GM23338 (cell line): ENCODE data around the gene SRSF2. TPM values are rescaled to one million over a fixed set of nuclear protein-coding genes. Genes with fewer than 3 reads are reported as not detected.

Experiments
- ATAC-seq: fragments of 200-7000 bp; cut with Tn5 transposase; 3 replicates; pipeline ENCODE4 v1.9.1; 2020
- DNase-seq: peaks from one replicate; pipeline ENCODE4 v3.0.0-alpha.2; 2015; ENCODE audit warnings: low spot score
- H2AFZ ChIP-seq: fragments of 200-600 bp; sonication (generic); 2 replicates; pipeline ENCODE4 v1.8.0; 2016; ENCODE audit warnings: antibody characterized with exemption, mild to moderate bottlenecking, moderate library complexity
- H3F3A ChIP-seq: fragments of 200-600 bp; sonication (generic); replicated peaks from 2 replicates; pipeline ENCODE4 v1.8.0; 2017; ENCODE audit warnings: antibody characterized with exemption, mixed run types, low read depth
- H3K27ac ChIP-seq: fragments of 200-600 bp; sonication (generic); 2 replicates; pipeline ENCODE4 v1.6.1; 2016; ENCODE audit warnings: low read depth
- H3K27me3 ChIP-seq: fragments of 200-600 bp; sonication (generic); 2 replicates; pipeline ENCODE4 v1.8.0; 2016; ENCODE audit warnings: mild to moderate bottlenecking, mixed run types, moderate library complexity; ENCODE audit not compliant: insufficient read depth
- H3K36me3 ChIP-seq: fragments of 200-600 bp; sonication (generic); 2 replicates; pipeline ENCODE4 v1.8.0; 2016; ENCODE audit warnings: mild to moderate bottlenecking; ENCODE audit not compliant: insufficient read depth
- H3K4me1 ChIP-seq: fragments of 200-600 bp; sonication (generic); 2 replicates; pipeline ENCODE4 v1.8.0; 2016; ENCODE audit warnings: mild to moderate bottlenecking, moderate library complexity; ENCODE audit not compliant: insufficient read depth
- H3K4me2 ChIP-seq: fragments of 200-600 bp; sonication (generic); 2 replicates; pipeline ENCODE4 v1.7.1; 2017; ENCODE audit warnings: mixed run types
- H3K4me3 ChIP-seq: fragments of 200-600 bp; sonication (generic); 2 replicates; pipeline ENCODE4 v1.6.1; 2016; ENCODE audit warnings: mixed run types
- H3K79me2 ChIP-seq: fragments of 200-600 bp; sonication (generic); replicated peaks from 2 replicates; pipeline ENCODE4 v1.8.0; 2017; ENCODE audit warnings: mild to moderate bottlenecking; ENCODE audit not compliant: insufficient read depth
- H3K9me2 ChIP-seq: fragments of 200-600 bp; sonication (generic); 2 replicates; pipeline ENCODE4 v1.8.0; 2017; ENCODE audit not compliant: insufficient read depth
- H4K20me1 ChIP-seq: fragments of 200-600 bp; sonication (generic); replicated peaks from 2 replicates; pipeline ENCODE4 v1.8.0; 2017; ENCODE audit warnings: mild to moderate bottlenecking; ENCODE audit not compliant: insufficient read depth
- H3K27ac Mint-ChIP-seq: 2 replicates; pipeline ENCODE4 v1.8.0; 2020; ENCODE audit warnings: inconsistent platforms, mild to moderate bottlenecking, moderate library complexity, mixed read lengths
- H3K27me3 Mint-ChIP-seq: 3 replicates; pipeline ENCODE4 v1.8.0; 2022; ENCODE audit warnings: low read depth, mild to moderate bottlenecking, moderate library complexity, mixed read lengths, inconsistent platforms; ENCODE audit not compliant: insufficient read depth, poor library complexity
- H3K36me3 Mint-ChIP-seq: 3 replicates; pipeline ENCODE4 v1.8.0; 2021; ENCODE audit warnings: low read depth, mild to moderate bottlenecking, inconsistent platforms, moderate library complexity, mixed read lengths
- H3K4me1 Mint-ChIP-seq: 3 replicates; pipeline ENCODE4 v1.8.0; 2020; ENCODE audit warnings: mild to moderate bottlenecking, inconsistent platforms, mixed read lengths
- H3K4me3 Mint-ChIP-seq: 3 replicates; pipeline ENCODE4 v1.8.0; 2021; ENCODE audit warnings: moderate library complexity, mild to moderate bottlenecking, inconsistent platforms, mixed read lengths
- H3K9me3 Mint-ChIP-seq: 3 replicates; pipeline ENCODE4 v1.8.0; 2020; ENCODE audit warnings: moderate library complexity, mild to moderate bottlenecking, inconsistent platforms, mixed read lengths
- CREB1 ChIP-seq: fragments of 250-450 bp; sonication (Bioruptor Pico); IDR thresholded peaks from 2 replicates; pipeline ENCODE4 v1.5.0; 2020; ENCODE audit warnings: low read depth, mild to moderate bottlenecking, moderate library complexity
- CTCF ChIP-seq, 2 experiments: fragments of 200-600 bp in 1 of 2; sonication (generic) in 1 of 2; conservative IDR thresholded peaks; 2 replicates each; pipeline versions ENCODE4 v1.5.1 to v1.6.1; 2016 to 2017; ENCODE audit warnings: antibody characterized with exemption in 2 of 2, low read depth in 2 of 2, mild to moderate bottlenecking in 2 of 2, moderate library complexity in 1 of 2
- JUNB ChIP-seq: IDR thresholded peaks from one replicate; pipeline ENCODE4 v1.6.1; 2016; ENCODE audit warnings: antibody characterized with exemption; ENCODE audit not compliant: unreplicated experiment
- NANOG ChIP-seq: IDR thresholded peaks from 2 replicates; pipeline ENCODE4 v1.6.1; 2016; ENCODE audit warnings: antibody characterized with exemption, borderline replicate concordance
- POLR2AphosphoS5 ChIP-seq: IDR thresholded peaks from 2 replicates; pipeline ENCODE4 v1.6.1; 2016; ENCODE audit warnings: antibody characterized with exemption, low read depth
- REST ChIP-seq: IDR thresholded peaks from one replicate; pipeline ENCODE4 v1.6.1; 2018; ENCODE audit warnings: antibody characterized with exemption; ENCODE audit not compliant: unreplicated experiment
- ZNF331 ChIP-seq: fragments of 250-450 bp; sonication (Bioruptor Pico); IDR thresholded peaks from 2 replicates; pipeline ENCODE4 v1.5.0; 2020; ENCODE audit warnings: low read depth, mild to moderate bottlenecking, moderate library complexity
- polyA plus RNA-seq: library from polyadenylated mRNA; unstranded; fragments of >200 nt; fragmentation: Nextera tagmentation; extraction: Ambion mirVana; gene quantifications from 2 replicates; pipeline ENCODE4 v1.2.1, GENCODE V29; 2016
- total RNA-seq: library from RNA; depleted of rRNA; stranded (reverse); fragments of >200 nt; shearing (Covaris generic); gene quantifications from 2 replicates; pipeline ENCODE4 v1.2.3, GENCODE V29; 2014
- TF ChIP-seq, protein P1 (sequence below): IDR thresholded peaks from 2 replicates; pipeline ENCODE4 v1.6.1; 2016; ENCODE audit warnings: antibody characterized with exemption

The SRSF2 gene
- total and polyA plus RNA-seq, 2 experiments from 2014 or later = 317 to 547 TPM

DNA sequence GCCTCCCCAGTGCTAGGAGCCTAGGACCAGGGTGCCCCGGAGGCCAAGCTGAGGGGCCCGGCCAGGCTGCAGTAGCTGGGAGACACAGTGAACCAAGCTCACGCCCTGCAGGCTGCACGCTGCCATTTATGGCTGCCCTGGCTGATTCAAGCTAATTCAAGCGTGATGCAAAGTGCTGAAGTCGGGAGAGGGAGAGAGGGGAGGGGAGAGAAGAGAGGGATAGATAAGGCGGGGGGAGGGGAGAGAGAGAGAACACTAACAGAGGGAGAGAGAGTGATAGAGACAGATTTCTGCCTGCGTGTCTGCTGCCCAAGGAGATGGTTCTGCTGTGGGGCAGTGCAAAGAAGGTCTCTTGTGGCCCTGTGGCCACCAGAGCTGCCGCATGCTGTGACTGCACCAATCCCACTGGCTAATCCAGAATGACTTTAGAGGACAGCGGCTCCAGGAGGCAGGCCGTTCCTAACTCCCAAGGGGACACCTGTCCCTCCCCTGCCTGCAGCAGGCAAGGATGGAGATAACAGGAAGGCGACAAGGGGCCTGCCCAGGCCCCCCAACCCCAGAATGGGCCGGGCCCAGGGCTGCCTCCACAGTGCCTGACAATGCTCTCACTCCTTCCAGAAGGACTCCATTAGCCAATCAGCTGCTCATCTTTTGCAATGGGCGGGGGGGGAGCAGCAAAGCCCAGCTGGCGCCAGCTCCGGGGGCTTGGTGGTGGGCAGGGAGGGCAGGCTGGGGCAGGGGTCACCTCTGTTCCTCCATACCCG lies 39.2 kb downstream of the SRSF2 start:
- Histone ChIP-seq H3K4me3 (0 out of 2 replicates have a peak overlapping the region, but pooled peaks have one; percentile 20), H3F3A (no peaks in the 10 kb centered on the region), H3K4me2 (peak overlapping the region; percentile 64), H3K9me2 (no peaks in the 10 kb centered on the region), H4K20me1 (no peaks in the 10 kb centered on the region), H2AFZ (no peak overlapping the region), H3K27me3 (no peaks in the 10 kb centered on the region), H3K36me3 (no peaks in the 10 kb centered on the region), H3K79me2 (peaks cover 6% of the 10 kb centered on the region; the same call in 1 of the 2 replicates), H3K4me1 (peaks cover 35% of the 10 kb centered on the region), H3K27ac (no peak overlapping the region)
- ATAC-seq (peak; percentile 63), DNase-seq (peak; percentile 70)
- Mint-ChIP-seq H3K4me3 (no peak overlapping the region), H3K27me3 (peaks cover 17% of the 10 kb centered on the region), H3K27ac (no peak overlapping the region), H3K4me1 (peaks cover 43% of the 10 kb centered on the region), H3K9me3 (no peaks in the 10 kb centered on the region), H3K36me3 (no peaks in the 10 kb centered on the region)
- TF ChIP-seq CTCF (conservative IDR thresholded peaks at IDR 0.05; ENCODE audit: low read depth in 2 of 2) (no peak), POLR2AphosphoS5 (no peak)

DNA sequence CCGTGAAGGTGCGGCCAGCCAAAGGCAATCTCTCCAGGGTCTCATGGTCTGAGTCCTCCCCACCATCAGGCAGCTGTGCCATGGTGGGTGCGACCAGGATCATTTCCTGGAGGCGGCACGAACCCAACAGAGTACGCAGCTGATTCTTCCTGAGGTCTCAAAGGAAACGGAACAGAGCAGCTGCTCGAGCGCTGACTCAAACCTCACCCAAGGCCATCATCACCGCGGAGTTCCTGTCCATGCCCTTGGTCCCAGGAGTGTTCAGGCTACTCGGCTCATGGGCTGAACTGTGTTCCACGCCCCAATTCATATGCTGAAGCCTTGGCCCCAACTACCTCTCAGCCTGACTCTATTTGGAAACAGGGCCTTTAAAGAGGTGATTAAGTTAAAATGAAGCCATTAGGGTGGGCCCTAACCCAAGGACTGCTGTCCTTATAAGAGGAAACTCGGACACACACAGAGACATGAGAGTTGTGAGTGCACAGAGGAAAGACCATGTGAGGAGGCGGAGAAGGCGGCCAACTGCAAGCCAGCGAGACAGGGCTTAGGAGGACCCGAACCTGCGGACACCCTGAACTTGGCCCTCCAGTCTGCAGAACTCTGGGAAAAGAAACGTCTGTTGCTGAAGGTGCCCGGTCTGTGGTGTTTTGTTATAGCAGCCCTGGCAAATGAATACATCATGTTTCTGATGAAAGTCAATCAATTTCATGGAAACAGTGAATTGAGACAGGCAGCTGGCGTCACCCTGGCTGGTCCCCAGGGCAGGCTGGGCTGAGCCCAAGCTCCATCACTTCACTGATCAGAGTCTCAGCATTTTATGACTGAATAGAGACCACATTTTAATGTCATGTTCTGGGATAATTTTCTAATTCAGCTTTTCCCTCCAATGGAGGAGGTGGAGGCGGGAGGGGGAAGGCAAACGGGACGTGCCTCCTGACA lies 40.1 kb downstream of the SRSF2 start:
- 0 out of 2 replicates have a peak overlapping the region, but pooled peaks have one; percentile 14 for H3K27ac ChIP-seq
- no peaks in the 10 kb centered on the region for H4K20me1 ChIP-seq
- 0 out of 3 replicates have a peak overlapping the region, but pooled peaks have one; percentile 21 for H3K4me3 Mint-ChIP-seq
- H3K4me1 Mint-ChIP-seq = peaks cover 42% of the 10 kb centered on the region
- H3K9me3 Mint-ChIP-seq = no peaks in the 10 kb centered on the region
- no peaks in the 10 kb centered on the region for H3K36me3 ChIP-seq
- H3K4me3 ChIP-seq = 0 out of 2 replicates have a peak overlapping the region, but pooled peaks have one; percentile 20
- no peaks in the 10 kb centered on the region for H3K27me3 ChIP-seq
- H3K27ac Mint-ChIP-seq = no peak overlapping the region
- H2AFZ ChIP-seq = no peak overlapping the region
- H3K9me2 ChIP-seq = no peaks in the 10 kb centered on the region
- peaks cover 34% of the 10 kb centered on the region for H3K4me1 ChIP-seq
- H3K36me3 Mint-ChIP-seq = no peaks in the 10 kb centered on the region
- ATAC-seq (no peak), DNase-seq (no peak)
- H3F3A ChIP-seq = no peaks in the 10 kb centered on the region
- H3K27me3 Mint-ChIP-seq = peaks cover 17% of the 10 kb centered on the region
- H3K79me2 ChIP-seq = peaks cover 5% of the 10 kb centered on the region; the same call in 1 of the 2 replicates
- H3K4me2 ChIP-seq = peak overlapping the region; percentile 64
- no peak for TF ChIP-seq JUNB
- no peak for TF ChIP-seq CREB1 (CRISPR knock-in tag)
- TF ChIP-seq NANOG = no peak
- no peak for TF ChIP-seq CTCF (conservative IDR thresholded peaks at IDR 0.05; ENCODE audit: low read depth in 2 of 2)
- TF ChIP-seq REST = no peak
- TF ChIP-seq, protein P1, sequence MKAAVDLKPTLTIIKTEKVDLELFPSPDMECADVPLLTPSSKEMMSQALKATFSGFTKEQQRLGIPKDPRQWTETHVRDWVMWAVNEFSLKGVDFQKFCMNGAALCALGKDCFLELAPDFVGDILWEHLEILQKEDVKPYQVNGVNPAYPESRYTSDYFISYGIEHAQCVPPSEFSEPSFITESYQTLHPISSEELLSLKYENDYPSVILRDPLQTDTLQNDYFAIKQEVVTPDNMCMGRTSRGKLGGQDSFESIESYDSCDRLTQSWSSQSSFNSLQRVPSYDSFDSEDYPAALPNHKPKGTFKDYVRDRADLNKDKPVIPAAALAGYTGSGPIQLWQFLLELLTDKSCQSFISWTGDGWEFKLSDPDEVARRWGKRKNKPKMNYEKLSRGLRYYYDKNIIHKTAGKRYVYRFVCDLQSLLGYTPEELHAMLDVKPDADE = no peak
- TF ChIP-seq ZNF331 = no peak
